ENCODE data around the gene ACTN4.

DNA sequence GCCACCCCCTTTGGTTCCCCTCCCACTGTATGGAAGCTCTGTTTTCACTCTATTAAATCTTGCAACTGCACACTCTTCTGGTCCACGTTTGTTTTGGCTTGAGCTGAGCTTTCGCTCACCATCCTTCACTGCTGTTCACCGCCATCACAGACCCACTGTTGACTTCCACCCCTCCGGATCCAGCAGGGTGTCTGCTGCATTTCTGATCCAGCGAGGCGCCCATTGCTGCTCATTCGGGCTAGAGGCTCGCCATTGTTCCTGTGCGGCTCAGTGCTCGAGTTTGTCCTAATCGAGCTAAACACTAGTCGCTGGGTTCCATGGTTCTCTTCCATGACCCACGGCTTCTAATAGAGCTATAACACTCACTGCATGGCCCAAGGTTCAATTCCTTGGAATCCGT, 42.7 kb downstream of the ACTN4 start:
- TF ChIP-seq CTCF (conservative IDR thresholded peaks at IDR 0.05) (no peak), ZFX (IDR thresholded peaks at IDR 0.05) (no peak)

All from C4-2B (cell line).